Measurements from ENCODE around the gene DDX49.
"Not testable (repeated sequence)": the region's sequence is repeated elsewhere in the genome, so short reads cannot be mapped to it uniquely, and the experiment has no call there.

The DDX49 gene

GRCh38 chr19:18912933-18913332, 6.6 kb upstream of the DDX49 start:
- FAIRE-seq = no peak

GRCh38 chr19:18913466-18913865, 6.0 kb upstream of the DDX49 start:
- no peak for FAIRE-seq

- no peak for FAIRE-seq
These were observed 3.9 kb upstream of the DDX49 start for GRCh38 chr19:18915639-18916038.

- FAIRE-seq = not testable (repeated sequence)
These were observed 1.9 kb upstream of the DDX49 start for GRCh38 chr19:18917593-18917992.

- FAIRE-seq = no peak
These were observed 342 bp downstream of the DDX49 start for GRCh38 chr19:18919900-18920214.

GRCh38 chr19:18920400-18920799, 885 bp downstream of the DDX49 start:
- no peak for FAIRE-seq

GRCh38 chr19:18921593-18921992, 2.1 kb downstream of the DDX49 start:
- no peak for FAIRE-seq

- no peak for FAIRE-seq
These were observed 2.9 kb downstream of the DDX49 start for GRCh38 chr19:18922228-18922985.

GRCh38 chr19:18924684-18925213, 5.2 kb downstream of the DDX49 start:
- FAIRE-seq = no peak

GRCh38 chr19:18928018-18928805, 8.7 kb downstream of the DDX49 start:
- no peak for FAIRE-seq

- FAIRE-seq = no peak
These were observed 9.8 kb downstream of the DDX49 start for GRCh38 chr19:18929311-18929710.

- FAIRE-seq = no peak
These were observed 12.0 kb downstream of the DDX49 start for GRCh38 chr19:18931316-18932162.

GRCh38 chr19:18932216-18932841, 12.8 kb downstream of the DDX49 start:
- FAIRE-seq = no peak

GRCh38 chr19:18933297-18933696, 13.8 kb downstream of the DDX49 start:
- FAIRE-seq = no peak

- no peak for FAIRE-seq
These were observed 19.6 kb downstream of the DDX49 start for GRCh38 chr19:18939163-18939562.

- FAIRE-seq = no peak
These were observed 20.6 kb downstream of the DDX49 start for GRCh38 chr19:18939922-18940768.

GRCh38 chr19:18940769-18941627, 21.5 kb downstream of the DDX49 start, which contains the start of gene HOMER3:
Gene HOMER3 (minus strand): TSS chr19:18941217. CDS start chr19:18938982, 2,235 bp downstream.
- FAIRE-seq = no peak

GRCh38 chr19:18941628-18942354, 22.3 kb downstream of the DDX49 start:
- FAIRE-seq = no peak

- no peak for FAIRE-seq
These were observed 23.2 kb downstream of the DDX49 start for GRCh38 chr19:18942692-18943091.

GRCh38 chr19:18943465-18943864, 23.9 kb downstream of the DDX49 start:
- FAIRE-seq = no peak

Measured in islet of Langerhans (tissue), 1 donor.